H1 (cell line): Measurements from ENCODE around the gene BICDL1. TPM values are rescaled to one million over a fixed set of nuclear protein-coding genes. Genes with fewer than 3 reads are reported as not detected.

ENCODE experiments used
- CTCF ChIA-PET: fragments of 300-600 bp; sonication (Branson Sonifier 250); formaldehyde crosslinking; loops from one replicate; lab custom pipeline; 2021; ENCODE audit not compliant: partially characterized antibody; lab: Charles Lee
- POLR2A ChIA-PET: fragments of 300-600 bp; sonication (Branson Sonifier 250); formaldehyde crosslinking; loops from one replicate; lab custom pipeline; 2021; ENCODE audit warnings: inconsistent platforms; ENCODE audit not compliant: partially characterized antibody; lab: Charles Lee
- DNase-seq, 2 experiments: peaks; one replicate each; pipeline versions ENCODE4 v3.0.0 to v3.0.0-alpha.2; 2010 to 2022; ENCODE audit warnings: low spot score in 2 of 2, low read depth in 1 of 2, mixed read lengths in 1 of 2
- FAIRE-seq: peaks from 2 replicates; lab custom pipeline; 2011; peaks lifted over from hg19 to GRCh38; lab: Jason Lieb, UNC
- H2AFZ ChIP-seq: 2 replicates; pipeline ENCODE4 v1.8.1; 2012; ENCODE audit warnings: low read length, inconsistent platforms
- H2AK5ac ChIP-seq: 2 replicates; pipeline ENCODE4 v1.6.1; 2013; ENCODE audit warnings: low read depth, low read length
- H2BK120ac ChIP-seq: replicated peaks from 2 replicates; pipeline ENCODE3; 2013; ENCODE audit warnings: low read depth, low read length, inconsistent platforms
- H2BK12ac ChIP-seq: 2 replicates; pipeline ENCODE4 v1.6.1; 2013; ENCODE audit warnings: low read depth, low read length
- H2BK15ac ChIP-seq: 2 replicates; pipeline ENCODE4 v1.6.1; 2013; ENCODE audit warnings: low read length
- H2BK20ac ChIP-seq: 2 replicates; pipeline ENCODE4 v1.6.1; 2013; ENCODE audit warnings: low read length
- H2BK5ac ChIP-seq: 2 replicates; pipeline ENCODE4 v1.6.1; 2013; ENCODE audit warnings: low read depth, low read length
- H3K14ac ChIP-seq: 2 replicates; pipeline ENCODE4 v1.6.1; 2013; ENCODE audit warnings: inconsistent platforms; ENCODE audit not compliant: insufficient read length
- H3K18ac ChIP-seq: 2 replicates; pipeline ENCODE4 v1.6.1; 2013; ENCODE audit warnings: low read length; ENCODE audit errors: extremely low read depth
- H3K23ac ChIP-seq: 2 replicates; pipeline ENCODE4 v1.6.1; 2013; ENCODE audit warnings: inconsistent platforms; ENCODE audit not compliant: insufficient read length
- H3K23me2 ChIP-seq: 2 replicates; pipeline ENCODE4 v1.6.1; 2013; ENCODE audit warnings: low read depth, low read length
- H3K27ac ChIP-seq: 2 replicates; pipeline ENCODE4 v1.6.1; 2011; ENCODE audit warnings: low read depth, low read length, inconsistent platforms
- H3K27me3 ChIP-seq, 4 experiments: replicated peaks in 1 of 4; 1 replicate in 1 of 4; 2 replicates in 3 of 4; pipeline versions ENCODE4 v1.6.1 to v1.8.1; 2011 to 2013; ENCODE audit warnings: low read length in 3 of 4, mild to moderate bottlenecking in 3 of 4, inconsistent platforms in 2 of 4, mixed read lengths in 2 of 4, moderate library complexity in 1 of 4; ENCODE audit not compliant: control insufficient read depth in 3 of 4, insufficient read depth in 3 of 4; ENCODE audit errors: extremely low read depth in 1 of 4
- H3K36me3 ChIP-seq, 4 experiments: 2 replicates each; pipeline versions ENCODE4 v1.6.1 to v1.8.1; 2011 to 2013; ENCODE audit warnings: mild to moderate bottlenecking in 4 of 4, low read length in 3 of 4, moderate library complexity in 2 of 4, control low read depth in 1 of 4, inconsistent platforms in 1 of 4; ENCODE audit not compliant: insufficient read depth in 4 of 4, control insufficient read depth in 2 of 4
- H3K4ac ChIP-seq: replicated peaks from 2 replicates; pipeline ENCODE3; 2013; ENCODE audit warnings: low read length, low read depth, mixed read lengths, inconsistent platforms; ENCODE audit not compliant: insufficient read length
- H3K4me1 ChIP-seq, 4 experiments: replicated peaks in 1 of 4; 1 replicate in 1 of 4; 2 replicates in 3 of 4; pipeline versions ENCODE4 v1.6.1 to v1.8.1; 2011 to 2013; ENCODE audit warnings: low read length in 3 of 4, inconsistent platforms in 2 of 4, mixed read lengths in 1 of 4; ENCODE audit not compliant: insufficient read depth in 4 of 4, control insufficient read depth in 3 of 4
- H3K4me2 ChIP-seq, 2 experiments: 2 replicates each; pipeline versions ENCODE4 v1.6.1 to v1.8.1; 2011 to 2013; ENCODE audit warnings: low read depth in 2 of 2, low read length in 2 of 2, control low read depth in 1 of 2, inconsistent platforms in 1 of 2, mild to moderate bottlenecking in 1 of 2; ENCODE audit not compliant: insufficient read depth in 1 of 2
- H3K4me3 ChIP-seq, 4 experiments: fragments of 200-600, 300-600 bp in 1 of 4; sonication (generic), shearing (Covaris generic), sonication (Bioruptor Twin) in 1 of 4; 2 replicates each; pipeline versions ENCODE4 v1.5.1 to v1.8.1; 2011 to 2016; ENCODE audit warnings: low read length in 4 of 4, low read depth in 3 of 4, control low read depth in 2 of 4, inconsistent platforms in 2 of 4, mild to moderate bottlenecking in 2 of 4, mixed read lengths in 1 of 4, moderate library complexity in 1 of 4; ENCODE audit not compliant: insufficient read depth in 2 of 4; ENCODE audit errors: extremely low read depth in 1 of 4
- H3K56ac ChIP-seq: replicated peaks from 2 replicates; pipeline ENCODE3; 2013; ENCODE audit warnings: low read depth, mild to moderate bottlenecking, mixed read lengths, low read length, inconsistent platforms; ENCODE audit not compliant: insufficient read length
- H3K79me1 ChIP-seq: 2 replicates; pipeline ENCODE4 v1.6.1; 2013; ENCODE audit warnings: low read depth, low read length, control low read depth
- H3K79me2 ChIP-seq, 2 experiments: 2 replicates each; pipeline versions ENCODE4 v1.6.1 to v1.8.1; 2012 to 2013; ENCODE audit warnings: low read length in 2 of 2, mild to moderate bottlenecking in 2 of 2, inconsistent platforms in 1 of 2; ENCODE audit not compliant: insufficient read depth in 2 of 2, control insufficient read depth in 1 of 2
- H3K9ac ChIP-seq, 4 experiments: replicated peaks in 1 of 4; 1 replicate in 1 of 4; 2 replicates in 3 of 4; pipeline versions ENCODE4 v1.6.1 to v1.8.1; 2011 to 2013; ENCODE audit warnings: low read depth in 3 of 4, low read length in 3 of 4, control low read depth in 2 of 4, mild to moderate bottlenecking in 2 of 4, moderate library complexity in 2 of 4, inconsistent platforms in 1 of 4; ENCODE audit errors: extremely low read depth in 1 of 4
- H3K9me3 ChIP-seq, 2 experiments: 2 replicates each; pipeline versions ENCODE4 v1.6.1 to v1.8.1; 2012 to 2013; ENCODE audit warnings: mild to moderate bottlenecking in 2 of 2, moderate library complexity in 2 of 2, control low read depth in 1 of 2, inconsistent platforms in 1 of 2, low read depth in 1 of 2, low read length in 1 of 2, mixed read lengths in 1 of 2; ENCODE audit not compliant: insufficient read depth in 2 of 2
- H4K20me1 ChIP-seq, 2 experiments: replicated peaks in 1 of 2; 2 replicates each; pipeline versions ENCODE3 to v1.8.1; 2011 to 2013; ENCODE audit warnings: inconsistent platforms in 2 of 2, low read length in 2 of 2, mild to moderate bottlenecking in 1 of 2; ENCODE audit not compliant: insufficient read depth in 2 of 2, control insufficient read depth in 1 of 2
- H4K5ac ChIP-seq: 2 replicates; pipeline ENCODE4 v1.6.1; 2013; ENCODE audit warnings: low read length, low read depth, mixed read lengths, inconsistent platforms; ENCODE audit not compliant: insufficient read length
- H4K8ac ChIP-seq: 2 replicates; pipeline ENCODE4 v1.8.0; 2013; ENCODE audit warnings: mild to moderate bottlenecking, moderate library complexity, low read length, inconsistent platforms; ENCODE audit not compliant: insufficient read depth; ENCODE audit errors: extremely low read depth
- H4K91ac ChIP-seq: replicated peaks from 2 replicates; pipeline ENCODE3; 2013; ENCODE audit warnings: low read length, mixed read lengths, inconsistent platforms; ENCODE audit not compliant: insufficient read length
- KDM4A ChIP-seq: IDR thresholded peaks from one replicate; pipeline ENCODE4 v1.7.1; 2012; ENCODE audit warnings: low read depth, mild to moderate bottlenecking, moderate library complexity, low read length, inconsistent platforms; ENCODE audit not compliant: severe bottlenecking
- MAX ChIP-seq: IDR thresholded peaks from 2 replicates; pipeline ENCODE4 v1.6.1; 2012; ENCODE audit warnings: inconsistent platforms
- POU5F1 ChIP-seq: IDR thresholded peaks from 2 replicates; pipeline ENCODE4 v1.6.1; 2011; ENCODE audit warnings: low read depth, mild to moderate bottlenecking, low read length, moderate library complexity
- SIN3A ChIP-seq, 2 experiments: IDR thresholded peaks in 1 of 2; conservative IDR thresholded peaks in 1 of 2; 2 replicates each; pipeline ENCODE4 v1.6.1; 2011 to 2012; ENCODE audit warnings: low read length in 2 of 2, improper control_type of control experiment in 1 of 2, low read depth in 1 of 2, mild to moderate bottlenecking in 1 of 2
- SIX5 ChIP-seq: IDR thresholded peaks from 2 replicates; pipeline ENCODE4 v1.6.1; 2011; ENCODE audit warnings: mild to moderate bottlenecking, low read depth, low read length
- polyA plus RNA-seq, 7 experiments: library from polyadenylated mRNA; depleted of rRNA in 3 of 7; stranded (reverse) in 5 of 7; unstranded in 2 of 7; fragments of >200 nt in 5 of 7; fragments of 200-250 nt in 2 of 7; gene quantifications; 1 replicate in 5 of 7; 2 replicates in 1 of 7; 4 replicates in 1 of 7; pipeline versions ENCODE4 v1.2.1 to v1.2.3, GENCODE V29; 2011 to 2013; ENCODE audit warnings: missing spikeins in 2 of 7, mixed read lengths in 2 of 7
- total RNA-seq: library from RNA; stranded (reverse); fragmentation: NEBNext Ultra II Directional; extraction: Animal tissue kit (Norgen Biotek cat#: 25700); gene quantifications from 2 replicates; pipeline ENCODE4 v1.2.1, GENCODE V29; 2021

BICDL1 gene
- total and polyA plus RNA-seq, 2 of the 8 experiments (the other 6 are each of a cell fraction or from before 2014, with no cell fraction given), result 17.2 to 25.9 TPM

DNA sequence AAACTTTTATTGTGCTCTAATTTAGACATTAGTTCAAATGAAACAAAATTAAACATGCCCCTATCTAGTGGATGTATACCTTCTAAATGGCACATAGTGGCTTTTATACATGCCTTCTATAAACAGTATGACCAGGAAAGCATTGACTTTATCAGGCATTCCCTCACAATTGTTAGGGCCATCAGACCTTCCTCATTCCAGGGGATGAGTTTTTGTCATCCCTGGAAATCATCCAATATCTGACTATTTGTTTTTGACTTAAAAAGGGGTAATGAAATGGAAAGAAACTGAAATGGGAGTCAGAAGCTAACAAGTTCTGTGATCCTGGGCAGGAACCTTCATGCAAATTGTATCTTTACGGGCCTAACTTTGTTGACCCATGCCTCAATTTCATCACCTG is 58.0 kb downstream of the BICDL1 start (continued):
- TF ChIP-seq SIN3A (conservative IDR thresholded peaks at IDR 0.05 in 1 of 2, IDR thresholded peaks at IDR 0.05 in 1 of 2; ENCODE audit: low read depth in 1 of 2, low read length in 2 of 2), result no peak

DNA sequence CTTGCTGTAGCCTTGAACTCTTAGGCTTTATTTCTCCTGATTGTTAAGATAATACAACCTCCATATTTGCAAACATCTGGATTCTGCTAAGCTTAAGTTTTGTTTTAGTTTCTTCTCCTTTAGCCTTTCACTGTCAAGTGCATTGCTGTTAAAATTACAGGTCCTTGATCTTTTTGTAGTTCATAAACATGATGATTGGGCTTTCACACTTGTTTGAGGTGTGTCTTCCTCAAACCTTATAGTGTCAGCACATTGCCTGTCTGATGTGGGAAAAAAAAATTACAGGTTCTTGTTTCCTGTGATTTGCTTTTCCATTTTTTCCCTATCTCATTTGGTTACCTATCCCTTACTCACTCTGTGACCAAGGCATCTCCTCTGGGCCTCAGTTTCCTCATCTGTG is 59.2 kb downstream of the BICDL1 start:
- DNase-seq, result no peak
- no peak overlapping the region for H2BK5ac ChIP-seq
- POLR2A ChIA-PET, result no interaction called here

More for the DNA sequence above, 59.2 kb downstream of the BICDL1 start:
- H3K4me2 ChIP-seq, result no peak overlapping the region
- H4K20me1 ChIP-seq, result no peaks in the 10 kb centered on the region
- no peak overlapping the region for H3K4me3 ChIP-seq
- H2BK20ac ChIP-seq, result no peak overlapping the region
- CTCF ChIA-PET, result interaction anchor here (0.7 kb wide), 1 partner anchor 111 kb away, joined by 3 read pairs; no protein-coding TSS in a partner anchor
- no peaks in the 10 kb centered on the region for H3K79me2 ChIP-seq
- no peaks in the 10 kb centered on the region for H3K79me1 ChIP-seq
- no peaks in the 10 kb centered on the region for H3K4me1 ChIP-seq
- no peak overlapping the region for H3K18ac ChIP-seq
- H3K56ac ChIP-seq, result no peak overlapping the region
- H3K27me3 ChIP-seq, result no peaks in the 10 kb centered on the region
- no peak overlapping the region for H2BK15ac ChIP-seq
- no peak overlapping the region for H4K91ac ChIP-seq
- no peak overlapping the region for H4K8ac ChIP-seq
- no peak overlapping the region for H3K9ac ChIP-seq
- no peak overlapping the region for H2AK5ac ChIP-seq
- H3K4ac ChIP-seq, result no peak overlapping the region
- FAIRE-seq, result no peak
- H3K36me3 ChIP-seq, result no peaks in the 10 kb centered on the region
- no peak overlapping the region for H2BK120ac ChIP-seq
- no peak overlapping the region for H2BK12ac ChIP-seq
- no peak for TF ChIP-seq SIX5
- no peak for TF ChIP-seq POU5F1
- no peak for TF ChIP-seq MAX
- TF ChIP-seq KDM4A, result no peak
- no peaks in the 10 kb centered on the region; a peak in 1 of 4 replicates for H3K9me3 ChIP-seq
- H4K5ac ChIP-seq, result no peak overlapping the region
- no peak overlapping the region for H3K14ac ChIP-seq
- H3K27ac ChIP-seq, result no peak overlapping the region
- no peak overlapping the region for H3K23ac ChIP-seq
- H3K23me2 ChIP-seq, result no peaks in the 10 kb centered on the region
- H2AFZ ChIP-seq, result no peak overlapping the region
